ENCODE measurements around the gene MLANA. TPM values are rescaled to one million over a fixed set of nuclear protein-coding genes. Genes with fewer than 3 reads are reported as not detected.
A peak's percentile ranks its signal among the peaks of the same experiment; 100 is the strongest.

MLANA gene
- total RNA-seq, 2 experiments from 2014 or later: not detected

DNA sequence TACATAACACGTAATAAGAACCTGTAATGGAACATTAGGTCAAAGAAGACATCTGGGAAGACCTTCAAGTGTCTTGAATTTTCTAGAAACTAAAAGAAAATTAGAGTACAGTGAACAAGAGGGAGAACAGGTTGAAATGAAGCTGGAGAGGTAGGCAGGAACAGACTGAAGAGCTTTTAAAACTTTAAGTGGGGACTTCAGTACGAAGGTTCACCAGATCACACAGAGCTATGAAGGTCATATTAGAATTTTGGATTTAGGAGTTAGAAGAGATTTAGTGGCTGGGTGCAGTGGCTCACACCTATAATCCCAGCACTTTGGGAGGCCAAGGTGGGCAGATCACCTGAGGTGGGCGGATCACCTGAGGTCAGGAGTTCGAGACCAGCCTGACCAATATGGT lies 26.6 kb downstream of the MLANA start:
- POLR2A ChIA-PET: no interaction called here
- no peak for DNase-seq
- TF ChIP-seq, protein P1, sequence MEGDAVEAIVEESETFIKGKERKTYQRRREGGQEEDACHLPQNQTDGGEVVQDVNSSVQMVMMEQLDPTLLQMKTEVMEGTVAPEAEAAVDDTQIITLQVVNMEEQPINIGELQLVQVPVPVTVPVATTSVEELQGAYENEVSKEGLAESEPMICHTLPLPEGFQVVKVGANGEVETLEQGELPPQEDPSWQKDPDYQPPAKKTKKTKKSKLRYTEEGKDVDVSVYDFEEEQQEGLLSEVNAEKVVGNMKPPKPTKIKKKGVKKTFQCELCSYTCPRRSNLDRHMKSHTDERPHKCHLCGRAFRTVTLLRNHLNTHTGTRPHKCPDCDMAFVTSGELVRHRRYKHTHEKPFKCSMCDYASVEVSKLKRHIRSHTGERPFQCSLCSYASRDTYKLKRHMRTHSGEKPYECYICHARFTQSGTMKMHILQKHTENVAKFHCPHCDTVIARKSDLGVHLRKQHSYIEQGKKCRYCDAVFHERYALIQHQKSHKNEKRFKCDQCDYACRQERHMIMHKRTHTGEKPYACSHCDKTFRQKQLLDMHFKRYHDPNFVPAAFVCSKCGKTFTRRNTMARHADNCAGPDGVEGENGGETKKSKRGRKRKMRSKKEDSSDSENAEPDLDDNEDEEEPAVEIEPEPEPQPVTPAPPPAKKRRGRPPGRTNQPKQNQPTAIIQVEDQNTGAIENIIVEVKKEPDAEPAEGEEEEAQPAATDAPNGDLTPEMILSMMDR (IDR thresholded peaks at IDR 0.05): no peak
- Mint-ChIP-seq H3K4me3 (no peak overlapping the region), H3K27ac (no peak overlapping the region), H3K36me3 (ENCODE audit: low read depth) (peaks cover 19% of the 10 kb centered on the region), H3K4me1 (ENCODE audit: low read depth) (peaks cover 2% of the 10 kb centered on the region), H3K27me3 (no peaks in the 10 kb centered on the region), H3K9me3 (no peaks in the 10 kb centered on the region)
- no peak for ATAC-seq
- intact Hi-C loops (cut with micrococcal nuclease): no loop called here
- CTCF ChIA-PET: interaction anchor here (1.5 kb wide), 1 partner anchor 31 kb away, joined by 5 read pairs; no protein-coding TSS in a partner anchor

DNA sequence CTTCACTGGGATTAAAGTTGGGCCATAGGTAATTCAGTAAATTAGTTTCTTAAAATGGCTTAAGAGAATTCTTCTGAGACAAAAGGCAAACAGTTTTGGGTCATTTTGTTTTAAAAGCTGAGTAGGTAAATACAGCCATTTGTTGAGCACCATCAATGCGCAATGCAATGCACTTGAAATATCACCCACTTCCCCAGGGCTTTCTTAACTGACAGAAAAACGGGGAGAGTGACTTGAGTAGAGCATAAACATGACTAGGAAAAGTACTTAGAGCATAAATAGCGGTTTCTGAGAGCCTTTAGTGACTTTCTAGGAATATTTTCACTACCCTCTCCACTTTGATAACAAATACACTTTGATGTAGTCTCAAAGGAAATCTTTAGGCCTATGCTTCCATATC lies 27.2 kb downstream of the MLANA start:
- TF ChIP-seq, protein P1 (IDR thresholded peaks at IDR 0.05): no peak
- ATAC-seq: no peak
- CTCF ChIA-PET: interaction anchor here (1.1 to 1.5 kb wide), 2 partner anchors 31 to 106 kb away, joined by 5 to 6 read pairs; no protein-coding TSS in a partner anchor

DNA sequence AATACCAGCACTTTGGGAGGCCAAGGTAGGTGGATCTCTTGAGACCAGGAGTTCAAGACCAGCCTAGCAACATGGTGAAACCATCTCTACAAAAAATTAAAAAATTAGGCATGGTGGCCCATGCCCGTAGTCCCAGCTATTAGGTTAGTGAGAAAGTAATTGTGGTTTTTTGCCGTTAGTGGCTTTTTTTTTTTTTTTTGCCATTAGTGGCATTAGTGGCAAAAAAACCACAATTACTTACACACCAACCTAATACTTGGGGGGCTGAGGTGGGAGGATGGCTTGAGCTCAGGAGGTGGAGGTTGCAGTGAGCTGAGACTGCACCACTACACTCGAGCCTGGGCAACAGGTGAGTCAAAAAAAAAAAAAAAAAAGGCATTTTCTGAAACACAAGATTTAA lies 27.8 kb downstream of the MLANA start:
- no peak overlapping the region for H3K4me3 Mint-ChIP-seq
- CTCF ChIA-PET: interaction anchor here (1.1 to 1.5 kb wide), 2 partner anchors 32 to 105 kb away, joined by 5 to 6 read pairs; no protein-coding TSS in a partner anchor
- peaks cover 2% of the 10 kb centered on the region for H3K4me1 Mint-ChIP-seq (ENCODE audit: low read depth)
- peaks cover 25% of the 10 kb centered on the region for H3K36me3 Mint-ChIP-seq (ENCODE audit: low read depth)
- DNase-seq: no peak
- no peaks in the 10 kb centered on the region for H3K9me3 Mint-ChIP-seq
- intact Hi-C loops (cut with micrococcal nuclease): no loop called here
- no peak overlapping the region for H3K27ac Mint-ChIP-seq
- no peak for ATAC-seq
- TF ChIP-seq, protein P1 (IDR thresholded peaks at IDR 0.05): no peak
- no peaks in the 10 kb centered on the region for H3K27me3 Mint-ChIP-seq
- POLR2A ChIA-PET: interaction anchor here (0.6 kb wide), 1 partner anchor 149 kb away, joined by 3 read pairs; no protein-coding TSS in a partner anchor

More for the DNA sequence above, 27.2 kb downstream of the MLANA start:
- H3K9me3 Mint-ChIP-seq: no peaks in the 10 kb centered on the region
- POLR2A ChIA-PET: no interaction called here
- H3K4me1 Mint-ChIP-seq (ENCODE audit: low read depth): peaks cover 2% of the 10 kb centered on the region
- DNase-seq: no peak
- intact Hi-C loops (cut with micrococcal nuclease): no loop called here
- no peak overlapping the region for H3K27ac Mint-ChIP-seq
- H3K27me3 Mint-ChIP-seq: no peaks in the 10 kb centered on the region
- H3K4me3 Mint-ChIP-seq: no peak overlapping the region
- peaks cover 25% of the 10 kb centered on the region for H3K36me3 Mint-ChIP-seq (ENCODE audit: low read depth)

DNA sequence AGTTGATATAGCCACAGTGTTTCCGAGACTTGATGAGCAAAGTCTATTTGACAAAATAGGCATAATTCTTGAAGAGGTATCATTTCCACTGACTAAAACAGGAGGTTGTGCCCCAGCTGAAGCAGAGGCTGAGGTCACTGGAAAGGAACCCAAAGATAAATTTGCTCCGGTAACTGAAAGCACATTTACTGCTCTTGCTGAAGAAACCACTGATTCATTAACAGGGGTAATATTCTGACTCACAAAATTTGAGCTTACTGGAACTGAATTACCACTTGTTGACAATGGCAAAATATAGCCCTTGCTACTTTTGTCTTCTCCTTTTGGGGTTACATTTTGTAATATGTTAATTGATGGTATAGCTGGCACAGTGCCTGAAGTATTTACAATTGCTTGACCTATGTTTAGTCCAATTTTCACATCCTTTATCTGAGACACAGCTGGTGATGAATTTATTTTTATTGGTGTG lies 30.2 kb downstream of the MLANA start:
- POLR2A ChIA-PET: no interaction called here
- peak; percentile 27 for ATAC-seq
- Mint-ChIP-seq H3K4me3 (no peak overlapping the region), H3K4me1 (ENCODE audit: low read depth) (peaks cover 2% of the 10 kb centered on the region), H3K27ac (no peak overlapping the region), H3K36me3 (ENCODE audit: low read depth) (peaks cover 29% of the 10 kb centered on the region), H3K27me3 (no peaks in the 10 kb centered on the region), H3K9me3 (no peaks in the 10 kb centered on the region)
- intact Hi-C loops (cut with micrococcal nuclease): no loop called here
- no peak for DNase-seq
- TF ChIP-seq, protein P1 (IDR thresholded peaks at IDR 0.05): no peak
- CTCF ChIA-PET: interaction anchor here (1.2 to 1.5 kb wide), 3 partner anchors 9 to 88 kb away, joined by 3 to 4 read pairs (median 4); partner anchors contain the start of gene ERMP1

DNA sequence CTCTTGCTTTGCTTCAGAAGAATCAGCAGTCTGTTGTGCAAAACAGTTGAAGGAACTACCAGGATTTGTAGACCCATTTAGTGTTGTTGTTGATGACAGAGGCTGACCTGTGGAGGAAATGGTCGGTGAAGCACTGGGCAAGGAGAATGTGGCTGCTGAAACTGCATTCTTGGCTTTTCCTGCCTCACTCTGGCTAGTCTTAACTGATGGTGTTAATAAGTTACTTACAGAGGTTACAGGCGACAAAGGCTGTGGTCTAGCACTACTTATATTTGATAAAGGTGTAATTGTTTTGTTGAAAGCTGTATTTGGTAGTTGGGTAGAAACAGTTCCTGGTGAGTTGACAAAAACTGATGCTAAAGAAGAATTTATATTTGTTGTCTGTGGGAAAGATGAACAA lies 31.5 kb downstream of the MLANA start:
- intact Hi-C loops (cut with micrococcal nuclease): no loop called here
- Mint-ChIP-seq H3K27ac (peak overlapping the region; percentile 6), H3K36me3 (ENCODE audit: low read depth) (peaks cover 28% of the 10 kb centered on the region), H3K4me1 (ENCODE audit: low read depth) (peaks cover 2% of the 10 kb centered on the region), H3K9me3 (no peaks in the 10 kb centered on the region), H3K4me3 (no peak overlapping the region), H3K27me3 (no peaks in the 10 kb centered on the region)
- TF ChIP-seq, protein P1 (IDR thresholded peaks at IDR 0.05): no peak
- ChIA-PET CTCF (interaction anchor here (0.8 kb wide), 1 partner anchor 132 kb away, joined by 3 read pairs; no protein-coding TSS in a partner anchor), POLR2A (interaction anchor here (0.6 kb wide), 1 partner anchor 239 kb away, joined by 3 read pairs; no protein-coding TSS in a partner anchor)
- DNase-seq: no peak
- ATAC-seq: no peak
